GM12878 (cell line): ENCODE measurements around the gene PHF8. TPM values are rescaled to one million over a fixed set of nuclear protein-coding genes. Genes with fewer than 3 reads are reported as not detected.

ENCODE experiments used
- ATAC-seq: fragments of 200-7000 bp; cut with Tn5 transposase; 3 replicates; pipeline ENCODE4 v1.9.1; 2020; ENCODE audit warnings: mild to moderate bottlenecking, moderate library complexity
- BruUV-seq: library from RNA; stranded (reverse); fragments of 400-500 nt; replicated peaks from 2 replicates; lab custom pipeline; 2021; lab: Mats Ljungman, UMichigan
- CTCF ChIA-PET: fragments of 300-600 bp; sonication (Branson Sonifier 250); formaldehyde crosslinking; extraction: SDS; loops from one replicate; lab custom pipeline; 2021; ENCODE audit warnings: inconsistent platforms; lab: Yijun Ruan, JAX
- POLR2A ChIA-PET: fragments of 350-600 bp; formaldehyde crosslinking; extraction: SDS; loops from one replicate; lab custom pipeline; 2021; ENCODE audit warnings: inconsistent platforms; lab: Charles Lee
- RAD21 ChIA-PET: fragments of 300-600 bp; sonication (Branson Sonifier 250); formaldehyde crosslinking; loops from one replicate; lab custom pipeline; 2023; ENCODE audit warnings: antibody characterized with exemption; ENCODE audit not compliant: unreplicated experiment; lab: Charles Lee
- SMC1A ChIA-PET: fragments of 300-600 bp; sonication (Branson Sonifier 250); formaldehyde crosslinking; loops from one replicate; lab custom pipeline; 2023; ENCODE audit not compliant: unreplicated experiment, uncharacterized antibody; lab: Charles Lee
- DNase-seq: peaks from one replicate; pipeline ENCODE4 v3.0.0-alpha.2; 2011; ENCODE audit warnings: low read depth, low spot score
- FAIRE-seq: peaks from 3 replicates; lab custom pipeline; 2011; peaks lifted over from hg19 to GRCh38; lab: Jason Lieb, UNC
- H2AFZ ChIP-seq: 2 replicates; pipeline ENCODE4 v1.6.0; 2011; ENCODE audit warnings: low read depth, low read length, control low read depth; ENCODE audit not compliant: control insufficient read depth
- H3K27ac ChIP-seq: 2 replicates; pipeline ENCODE4 v1.5.1; 2011; ENCODE audit warnings: control low read depth; ENCODE audit not compliant: control insufficient read depth, insufficient read depth
- H3K27me3 ChIP-seq, 2 experiments: replicated peaks in 1 of 2; 2 replicates each; pipeline versions ENCODE4 v1.6.0 to v1.6.1; 2011; ENCODE audit warnings: low read length in 1 of 2; ENCODE audit not compliant: control insufficient read depth in 2 of 2, insufficient read depth in 2 of 2
- H3K36me3 ChIP-seq, 2 experiments: 2 replicates each; pipeline ENCODE4 v1.5.1; 2011; ENCODE audit warnings: low read length in 1 of 2; ENCODE audit not compliant: control insufficient read depth in 2 of 2, insufficient read depth in 2 of 2
- H3K4me1 ChIP-seq: 2 replicates; pipeline ENCODE4 v1.6.1; 2011; ENCODE audit warnings: mild to moderate bottlenecking, low read length, moderate library complexity, mixed read lengths; ENCODE audit not compliant: control insufficient read depth, insufficient read depth
- H3K4me2 ChIP-seq: 2 replicates; pipeline ENCODE4 v1.6.0; 2011; ENCODE audit warnings: control low read depth; ENCODE audit not compliant: control insufficient read depth, insufficient read depth
- H3K4me3 ChIP-seq: fragments of 200-600 bp; sonication (generic); 2 replicates; pipeline ENCODE4 v1.5.1; 2016
- H3K79me2 ChIP-seq: 2 replicates; pipeline ENCODE4 v1.6.0; 2011; ENCODE audit warnings: low read length; ENCODE audit not compliant: control insufficient read depth, insufficient read depth
- H3K9ac ChIP-seq: 2 replicates; pipeline ENCODE4 v1.8.0; 2011; ENCODE audit warnings: low read length, control low read depth, mixed read lengths; ENCODE audit not compliant: control insufficient read depth, insufficient read depth
- H3K9me3 ChIP-seq: replicated peaks from 3 replicates; pipeline ENCODE4 v1.5.1; 2011; ENCODE audit warnings: mild to moderate bottlenecking, low read length; ENCODE audit not compliant: control insufficient read depth, insufficient read depth
- H4K20me1 ChIP-seq: 2 replicates; pipeline ENCODE4 v1.6.0; 2011; ENCODE audit not compliant: control insufficient read depth, insufficient read depth
- ASH2L ChIP-seq: fragments of 300-600, 200-600 bp; sonication (generic); IDR thresholded peaks from 2 replicates; pipeline ENCODE4 v1.6.1; 2017; ENCODE audit warnings: low read depth, mild to moderate bottlenecking, borderline replicate concordance
- ATF7 ChIP-seq: fragments of 450-650 bp; IDR thresholded peaks from 2 replicates; pipeline ENCODE4 v1.6.1; 2016; ENCODE audit warnings: low read depth, mild to moderate bottlenecking
- CBX5 ChIP-seq: sonication (generic); IDR thresholded peaks from 2 replicates; pipeline ENCODE4 v1.6.1; 2016; ENCODE audit warnings: low read depth, moderate library complexity, mild to moderate bottlenecking, inconsistent platforms
- CHD1 ChIP-seq: IDR thresholded peaks from 2 replicates; pipeline ENCODE4 v1.6.1; 2012; ENCODE audit warnings: low read depth, low read length, improper control_type of control experiment
- EGR1 ChIP-seq, 2 experiments: IDR thresholded peaks; 1 replicate in 1 of 2; 2 replicates in 1 of 2; pipeline ENCODE4 v1.6.1; 2011 to 2012; ENCODE audit warnings: low read depth in 2 of 2, low read length in 2 of 2, borderline replicate concordance in 1 of 2, mild to moderate bottlenecking in 1 of 2, moderate library complexity in 1 of 2
- HDGF ChIP-seq: fragments of 450-650 bp; IDR thresholded peaks from 2 replicates; pipeline ENCODE4 v1.6.1; 2016; ENCODE audit warnings: antibody characterized with exemption
- TBL1XR1 ChIP-seq: IDR thresholded peaks from 2 replicates; pipeline ENCODE4 v1.6.1; 2012; ENCODE audit warnings: low read depth, low read length, improper control_type of control experiment
- TCF7 ChIP-seq: IDR thresholded peaks from 2 replicates; pipeline ENCODE4 v1.6.1; 2014; ENCODE audit warnings: antibody characterized with exemption, borderline replicate concordance
- YY1 ChIP-seq: IDR thresholded peaks from 2 replicates; pipeline ENCODE4 v1.6.1; 2011; ENCODE audit warnings: low read depth, mild to moderate bottlenecking, low read length
- WGBS: methylation state at CpG from one replicate; pipeline ENCODE4 v1.1.6; 2016; ENCODE audit warnings: low lambda C conversion rate; ENCODE audit not compliant: insufficient replicate concordance, insufficient coverage; ENCODE audit errors: missing lambda C conversion rate; 5-methylcytosine and 5-hydroxymethylcytosine counted together
- in situ Hi-C: fragments of 300-500 bp; cut with MboI; formaldehyde crosslinking; loops from 9 replicates; pipeline ENCODE4 v1.14.3; 2018; ENCODE audit warnings: mixed read lengths
- intact Hi-C: fragments of 100-400 bp; cut with micrococcal nuclease; formaldehyde crosslinking; loops from one replicate; pipeline ENCODE4 v1.14.2; 2022; ENCODE audit not compliant: unreplicated experiment
- polyA plus RNA-seq, 11 experiments: library from polyadenylated mRNA; depleted of rRNA in 4 of 11; unstranded in 6 of 11; stranded (reverse) in 5 of 11; fragments of >200 nt; fragmentation: Nextera tagmentation in 4 of 11; fragmentation: Illumina TruSeq in 1 of 11; extraction: Ambion mirVana in 4 of 11; extraction: Trizol in 1 of 11; gene quantifications; 1 replicate in 1 of 11; 2 replicates in 10 of 11; pipeline versions ENCODE4 v1.2.1 to v1.2.3, GENCODE V29; 2011 to 2016; ENCODE audit warnings: inconsistent platforms in 2 of 11, missing spikeins in 2 of 11, low read depth in 1 of 11
- total RNA-seq, 4 experiments: library from RNA; depleted of rRNA in 3 of 4; stranded (reverse); fragments of >200 nt in 3 of 4; fragmentation: Illumina TruSeq in 1 of 4; extraction: Trizol in 1 of 4; gene quantifications; 2 replicates each; pipeline versions ENCODE4 v1.2.1 to v1.2.3, GENCODE V29; 2013 to 2021
- TF ChIP-seq, protein P1 (sequence below): IDR thresholded peaks from 2 replicates; pipeline ENCODE4 v1.6.1; 2012; ENCODE audit warnings: low read depth, low read length, improper control_type of control experiment
- TF ChIP-seq, protein P2 (sequence below): IDR thresholded peaks from 2 replicates; pipeline ENCODE4 v1.6.1; 2011; ENCODE audit warnings: low read depth, low read length, improper control_type of control experiment, borderline replicate concordance

PHF8 gene
- total and polyA plus RNA-seq, 10 of the 15 experiments (the other 5 are each of a cell fraction or from before 2014, with no cell fraction given) = 2.4 to 23.7 (median 12.7) TPM

DNA sequence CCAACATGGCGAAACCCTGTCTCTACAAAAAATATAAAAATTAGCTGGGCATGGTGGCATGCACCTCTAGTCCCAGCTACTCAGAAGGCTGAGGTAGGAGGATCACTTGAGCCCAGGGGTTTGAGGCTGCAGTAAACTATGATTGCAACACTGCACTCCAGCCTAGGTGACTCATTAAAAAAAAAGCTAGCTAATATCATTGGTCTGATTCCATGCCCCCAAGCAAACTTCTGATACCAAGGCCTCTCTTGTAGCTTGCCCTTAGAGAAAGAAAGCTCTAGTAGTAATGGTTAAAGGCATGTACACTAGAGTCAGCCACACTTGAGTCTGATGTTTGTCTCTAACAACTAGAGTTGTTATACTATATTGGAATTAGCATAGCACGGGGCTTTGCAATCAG is 32.6 kb upstream of the PHF8 start:
- 46% methylated on average over 2 of the region's 2 CpGs for WGBS
- DNase-seq = no peak
- BruUV-seq = no TSS peak
- no peak for ATAC-seq
- no peak overlapping the region for H2AFZ ChIP-seq
- in situ Hi-C loops = no loop called here
- no peak overlapping the region for H3K9ac ChIP-seq
- no peaks in the 10 kb centered on the region for H3K27me3 ChIP-seq
- no peaks in the 10 kb centered on the region for H3K4me1 ChIP-seq
- ChIA-PET SMC1A (interaction anchor here (0.5 to 0.7 kb wide), 3 partner anchors 10 to 20 kb away, joined by 3 read pairs; no protein-coding TSS in a partner anchor), RAD21 (no interaction called here), POLR2A (no interaction called here), CTCF (interaction anchor here (0.5 to 1.8 kb wide), 2 partner anchors 14 to 1157 kb away, joined by 3 to 4 read pairs; no protein-coding TSS in a partner anchor)
- H3K4me2 ChIP-seq = no peak overlapping the region
- TF ChIP-seq TBL1XR1 = no peak
- H3K27ac ChIP-seq = no peak overlapping the region
- intact Hi-C loops = no loop called here
- H3K4me3 ChIP-seq = no peak overlapping the region
- no peak for FAIRE-seq
- no peaks in the 10 kb centered on the region for H4K20me1 ChIP-seq
- H3K36me3 ChIP-seq = no peaks in the 10 kb centered on the region
- H3K9me3 ChIP-seq = no peaks in the 10 kb centered on the region
- H3K79me2 ChIP-seq = no peaks in the 10 kb centered on the region

DNA sequence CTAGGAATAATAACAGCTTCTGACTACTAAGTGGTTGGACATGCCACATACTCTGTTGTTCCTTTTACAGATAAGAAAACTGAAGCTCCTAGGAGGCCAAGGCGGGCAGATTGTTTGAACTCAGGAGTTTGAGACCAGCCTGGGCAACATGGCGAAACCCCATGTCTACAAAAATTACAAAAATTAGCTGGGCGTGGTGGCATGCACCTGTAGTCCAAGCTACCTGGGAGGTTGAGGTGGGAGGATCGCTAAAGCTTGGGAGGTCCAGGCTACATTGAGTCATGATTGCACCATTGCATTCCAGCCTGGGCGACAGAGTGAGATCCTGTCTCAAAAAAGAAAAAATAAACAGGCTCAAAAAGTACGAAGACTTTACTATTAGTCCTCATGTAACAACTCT is 30.6 kb upstream of the PHF8 start:
- Histone ChIP-seq H3K27ac (no peak overlapping the region), H3K9ac (no peak overlapping the region), H2AFZ (no peak overlapping the region), H3K27me3 (no peaks in the 10 kb centered on the region), H3K4me2 (no peak overlapping the region), H3K4me3 (no peak overlapping the region), H3K79me2 (no peaks in the 10 kb centered on the region), H3K4me1 (no peaks in the 10 kb centered on the region), H3K36me3 (no peaks in the 10 kb centered on the region), H3K9me3 (no peaks in the 10 kb centered on the region), H4K20me1 (no peaks in the 10 kb centered on the region)
- SMC1A ChIA-PET = interaction anchor here (0.6 kb wide), 1 partner anchor 245 kb away, joined by 3 read pairs; no protein-coding TSS in a partner anchor
- no peak for ATAC-seq
- in situ Hi-C loops = no loop called here
- intact Hi-C loops = no loop called here
- WGBS = 72% methylated on average over 6 of the region's 6 CpGs
- no TSS peak for BruUV-seq
- TF ChIP-seq CBX5 = no peak
- no peak for TF ChIP-seq ASH2L
- no peak for TF ChIP-seq TCF7
- TF ChIP-seq HDGF = no peak
- TF ChIP-seq, protein P1, sequence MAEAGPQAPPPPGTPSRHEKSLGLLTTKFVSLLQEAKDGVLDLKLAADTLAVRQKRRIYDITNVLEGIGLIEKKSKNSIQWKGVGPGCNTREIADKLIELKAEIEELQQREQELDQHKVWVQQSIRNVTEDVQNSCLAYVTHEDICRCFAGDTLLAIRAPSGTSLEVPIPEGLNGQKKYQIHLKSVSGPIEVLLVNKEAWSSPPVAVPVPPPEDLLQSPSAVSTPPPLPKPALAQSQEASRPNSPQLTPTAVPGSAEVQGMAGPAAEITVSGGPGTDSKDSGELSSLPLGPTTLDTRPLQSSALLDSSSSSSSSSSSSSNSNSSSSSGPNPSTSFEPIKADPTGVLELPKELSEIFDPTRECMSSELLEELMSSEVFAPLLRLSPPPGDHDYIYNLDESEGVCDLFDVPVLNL = no peak
- TF ChIP-seq CHD1 = no peak
- no peak for TF ChIP-seq EGR1 (IDR thresholded peaks at IDR 0.05; ENCODE audit: borderline replicate concordance in 1 of 2, low read depth in 2 of 2, low read length in 2 of 2)
- no peak for TF ChIP-seq YY1
- no peak for TF ChIP-seq ATF7
- TF ChIP-seq, protein P2, sequence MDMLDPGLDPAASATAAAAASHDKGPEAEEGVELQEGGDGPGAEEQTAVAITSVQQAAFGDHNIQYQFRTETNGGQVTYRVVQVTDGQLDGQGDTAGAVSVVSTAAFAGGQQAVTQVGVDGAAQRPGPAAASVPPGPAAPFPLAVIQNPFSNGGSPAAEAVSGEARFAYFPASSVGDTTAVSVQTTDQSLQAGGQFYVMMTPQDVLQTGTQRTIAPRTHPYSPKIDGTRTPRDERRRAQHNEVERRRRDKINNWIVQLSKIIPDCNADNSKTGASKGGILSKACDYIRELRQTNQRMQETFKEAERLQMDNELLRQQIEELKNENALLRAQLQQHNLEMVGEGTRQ = no peak
- RAD21 ChIA-PET = no interaction called here
- no peak for FAIRE-seq
- DNase-seq = no peak
- POLR2A ChIA-PET = no interaction called here
- CTCF ChIA-PET = no interaction called here
